ENCODE data around the gene GABRP.

DNA sequence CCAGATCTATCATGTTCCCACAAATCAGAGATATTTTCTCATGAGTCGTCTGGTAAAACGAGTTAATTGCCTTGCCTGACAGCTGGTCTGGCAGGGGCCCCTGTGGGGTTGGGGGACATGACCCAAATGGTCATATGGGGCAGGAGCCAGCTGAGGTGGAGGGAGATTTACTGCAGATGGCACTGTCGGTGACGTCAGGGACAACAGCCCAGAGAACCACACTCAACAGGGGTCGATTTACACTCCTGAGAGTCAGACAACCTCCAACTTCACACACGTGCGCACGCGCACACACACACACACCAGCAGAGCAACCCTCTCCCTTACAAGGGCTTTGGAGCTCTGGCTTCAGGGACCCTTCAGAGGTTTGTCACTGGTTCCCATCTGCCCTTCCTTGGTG is 23.4 kb upstream of the GABRP start:
- TF ChIP-seq, protein P1, sequence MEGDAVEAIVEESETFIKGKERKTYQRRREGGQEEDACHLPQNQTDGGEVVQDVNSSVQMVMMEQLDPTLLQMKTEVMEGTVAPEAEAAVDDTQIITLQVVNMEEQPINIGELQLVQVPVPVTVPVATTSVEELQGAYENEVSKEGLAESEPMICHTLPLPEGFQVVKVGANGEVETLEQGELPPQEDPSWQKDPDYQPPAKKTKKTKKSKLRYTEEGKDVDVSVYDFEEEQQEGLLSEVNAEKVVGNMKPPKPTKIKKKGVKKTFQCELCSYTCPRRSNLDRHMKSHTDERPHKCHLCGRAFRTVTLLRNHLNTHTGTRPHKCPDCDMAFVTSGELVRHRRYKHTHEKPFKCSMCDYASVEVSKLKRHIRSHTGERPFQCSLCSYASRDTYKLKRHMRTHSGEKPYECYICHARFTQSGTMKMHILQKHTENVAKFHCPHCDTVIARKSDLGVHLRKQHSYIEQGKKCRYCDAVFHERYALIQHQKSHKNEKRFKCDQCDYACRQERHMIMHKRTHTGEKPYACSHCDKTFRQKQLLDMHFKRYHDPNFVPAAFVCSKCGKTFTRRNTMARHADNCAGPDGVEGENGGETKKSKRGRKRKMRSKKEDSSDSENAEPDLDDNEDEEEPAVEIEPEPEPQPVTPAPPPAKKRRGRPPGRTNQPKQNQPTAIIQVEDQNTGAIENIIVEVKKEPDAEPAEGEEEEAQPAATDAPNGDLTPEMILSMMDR (IDR thresholded peaks at IDR 0.05) = no peak
- TF ChIP-seq POLR2A (IDR thresholded peaks at IDR 0.05) = no peak
